HL-60/S4 treated with phorbol 12-myristate 13-acetate at 8.2 ng/mL for 4 days and 3 days (cell line): ENCODE results near the gene ERI2.
"Not testable (repeated sequence)": the region's sequence is repeated elsewhere in the genome, so short reads cannot be mapped to it uniquely, and the experiment has no call there.

Experiments
- in situ Hi-C: fragments of 300-500 bp; cut with MboI; formaldehyde crosslinking; loops from 2 replicates; pipeline ENCODE4 v1.15.0; 2022; ENCODE audit warnings: low sequenced_read_pairs

ERI2 gene

DNA sequence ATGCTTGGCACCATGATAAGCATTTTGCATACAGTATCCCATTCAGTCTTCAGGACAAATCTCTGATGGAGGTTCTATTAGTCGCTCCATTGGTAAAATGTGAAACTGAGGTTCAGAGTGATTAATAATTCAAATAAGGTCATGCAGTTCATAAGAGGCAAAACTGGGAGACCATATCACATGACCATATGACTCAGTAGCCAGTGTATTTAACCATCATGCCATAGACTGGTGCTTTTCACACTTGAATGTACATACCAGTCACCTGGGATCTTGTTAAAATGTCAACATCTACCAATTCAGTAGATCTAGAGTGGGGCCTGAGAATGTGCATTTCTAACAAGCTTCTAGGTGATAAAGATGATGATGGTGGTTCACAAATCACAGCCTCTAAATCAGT, 38.2 kb downstream of the ERI2 start:
- in situ Hi-C loops = no loop called here

DNA sequence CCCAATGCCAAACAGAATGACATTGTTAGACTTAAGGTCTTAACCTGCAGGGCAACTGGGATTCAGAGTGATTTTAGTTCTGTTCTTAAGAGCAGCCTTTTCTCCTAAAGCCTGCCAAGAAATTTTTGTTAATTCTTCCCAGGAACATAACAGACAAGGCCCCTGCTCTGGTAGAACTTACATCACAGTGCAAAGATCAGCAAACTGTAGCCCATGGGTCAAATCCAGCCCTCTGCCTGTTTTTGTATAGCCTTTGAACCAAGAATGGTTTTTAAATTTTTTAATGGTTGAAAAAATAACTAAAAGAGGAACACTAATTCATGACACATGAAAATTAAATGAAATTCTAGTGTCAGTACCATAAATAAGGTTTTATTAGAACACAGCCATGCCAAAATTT, 38.7 kb downstream of the ERI2 start:
- in situ Hi-C loops = no loop called here

DNA sequence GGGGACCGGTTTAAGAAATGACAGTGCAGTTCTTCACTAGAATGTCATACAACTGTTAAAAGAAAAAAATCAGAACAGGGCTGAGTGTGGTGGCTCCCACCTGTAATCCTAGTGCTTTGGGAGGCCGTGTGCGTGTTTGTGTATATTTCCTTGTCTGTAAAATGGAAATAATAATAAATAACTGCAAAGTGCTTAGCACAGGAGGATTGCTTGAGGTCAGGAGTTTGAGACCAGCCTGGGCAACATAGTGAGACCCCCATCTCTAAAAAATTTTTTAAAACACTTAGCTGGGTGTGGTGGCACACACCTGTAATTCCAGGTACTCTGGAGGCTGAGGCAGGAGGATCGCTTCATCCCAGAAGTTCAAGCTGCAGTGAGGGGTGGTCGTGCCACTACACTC, 40.0 kb downstream of the ERI2 start:
- in situ Hi-C loops = no loop called here

DNA sequence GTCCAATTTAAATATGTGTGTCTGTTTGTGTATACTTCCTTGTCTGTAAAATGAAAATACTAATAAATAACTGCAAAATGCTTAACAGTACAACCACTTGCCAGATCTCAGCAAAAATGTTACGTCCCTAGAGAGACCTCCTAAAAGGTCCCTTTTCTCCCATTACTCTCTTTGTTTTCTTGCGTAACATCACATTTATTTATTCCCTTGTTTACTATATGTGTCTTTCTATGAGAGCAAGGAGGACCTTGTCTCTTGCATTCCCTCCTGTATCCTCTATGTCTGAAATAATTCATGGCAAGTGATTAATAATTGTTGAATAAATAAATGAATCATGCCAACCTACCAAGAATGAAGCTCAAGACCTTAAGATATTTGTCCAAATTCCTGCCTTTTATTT, 40.5 kb downstream of the ERI2 start:
- in situ Hi-C loops = no loop called here

DNA sequence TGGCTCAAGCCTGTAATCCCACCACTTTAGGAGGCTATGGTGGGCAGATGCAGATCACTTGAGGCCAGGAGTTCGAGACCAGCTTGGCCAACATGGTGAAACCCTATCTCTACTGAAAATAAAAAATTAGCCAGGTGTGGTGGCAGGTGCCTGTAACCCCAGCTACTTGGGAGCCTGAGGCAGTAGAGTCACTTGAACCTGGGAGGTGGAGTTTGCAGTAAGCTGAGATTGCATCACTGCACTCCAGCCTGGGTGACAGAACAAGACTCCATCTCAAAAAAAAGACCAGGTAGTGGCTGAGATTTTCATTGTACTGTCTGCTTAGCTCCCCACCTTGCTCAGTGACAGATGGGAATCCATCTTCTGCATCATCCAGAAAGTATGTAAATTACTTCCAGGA, 41.8 kb downstream of the ERI2 start:
- in situ Hi-C loops = not testable (repeated sequence)

DNA sequence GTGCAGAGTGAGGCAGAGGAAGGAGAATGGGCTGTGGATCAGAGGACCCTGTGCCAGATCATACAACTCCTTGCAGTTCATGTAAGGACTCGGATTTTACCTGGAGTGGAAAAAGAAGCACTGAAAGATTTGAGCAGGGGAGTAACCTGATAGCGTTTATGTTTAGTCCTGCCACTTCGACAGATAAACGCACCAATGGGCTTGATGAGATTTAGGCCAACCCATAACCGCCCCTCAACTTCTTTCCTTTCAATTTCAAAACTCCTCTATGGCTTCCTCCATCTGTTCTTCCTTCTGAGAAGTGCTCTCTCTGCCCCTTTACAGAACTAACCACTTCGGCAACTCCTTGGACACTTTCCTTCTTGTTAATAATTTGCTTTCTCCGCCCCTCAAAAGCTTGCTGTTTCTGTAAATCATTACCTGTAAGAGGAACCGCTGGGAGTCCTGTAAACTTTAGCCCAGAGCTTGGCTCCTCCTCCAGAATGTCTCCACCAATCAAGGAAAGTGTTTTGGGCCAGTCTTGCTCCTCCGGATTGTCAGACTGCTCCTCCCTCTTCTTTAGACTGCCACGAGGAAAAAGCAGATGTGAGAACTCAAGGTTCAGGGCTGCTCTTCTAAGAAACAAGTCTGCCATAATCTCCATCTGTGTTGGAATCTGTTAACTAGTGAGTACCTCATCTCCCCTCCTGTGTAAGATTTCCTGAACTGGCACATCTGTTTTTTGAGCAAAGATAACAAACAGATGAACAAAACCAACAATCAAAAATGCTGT, 42.6 kb downstream of the ERI2 start, which contains the start of gene ACSM3:
TSS of gene ACSM3 (plus strand) at position 554 of the 772 bp plus-strand sequence. CDS start 6,021 bp downstream, outside the sequence.
- in situ Hi-C loops = no loop called here

DNA sequence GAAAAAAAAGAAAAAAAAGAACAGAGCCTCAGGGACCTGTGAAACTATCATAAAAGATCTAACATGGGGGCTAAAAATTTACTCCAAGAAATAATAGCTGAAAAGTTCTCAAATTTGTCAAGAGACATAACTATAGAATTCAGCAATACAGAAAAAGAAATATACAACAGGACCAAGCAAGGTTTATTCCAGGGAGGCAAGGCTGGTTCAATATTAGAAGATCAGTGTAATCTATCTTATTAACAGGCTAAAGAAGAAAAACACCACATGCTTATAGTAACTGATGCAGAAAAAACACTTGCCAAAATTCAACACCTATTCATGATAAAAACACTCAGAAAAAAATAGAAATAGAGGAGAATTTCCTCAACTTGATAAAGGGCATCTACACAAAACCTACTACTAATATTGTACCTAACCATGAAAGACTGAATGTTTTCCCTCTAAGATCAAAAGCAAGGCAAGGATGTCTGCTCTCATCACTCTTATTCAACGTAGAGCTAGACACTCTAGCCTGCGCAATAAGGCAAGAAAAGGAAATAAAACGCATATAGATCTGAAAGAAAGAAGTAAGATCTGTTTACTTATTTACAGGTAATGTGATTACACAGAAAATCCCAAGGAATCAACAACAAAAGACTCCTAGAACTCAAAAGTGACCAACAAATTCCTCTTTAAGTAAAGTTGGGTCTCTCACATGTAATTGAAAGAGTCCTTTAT, 43.7 kb downstream of the ERI2 start:
- in situ Hi-C loops = no loop called here

DNA sequence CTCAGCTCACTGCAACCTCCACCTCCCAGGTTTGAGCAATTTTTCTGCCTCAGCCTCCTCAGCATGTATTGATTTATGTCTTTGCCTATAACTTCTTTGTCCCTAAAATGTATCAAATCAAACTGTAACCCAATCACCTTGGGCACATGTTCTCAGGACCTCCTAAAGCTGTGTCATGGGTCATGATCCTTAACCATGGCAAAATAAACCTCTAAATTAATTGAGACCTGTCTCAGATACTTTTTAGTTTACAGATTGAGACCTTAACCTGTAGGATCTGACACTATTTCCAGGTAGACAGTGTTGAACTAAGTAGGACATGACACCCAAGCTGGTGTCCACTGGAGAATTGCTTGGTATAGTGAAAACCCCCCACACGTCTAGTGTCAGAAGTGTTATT, 45.1 kb downstream of the ERI2 start:
- in situ Hi-C loops = no loop called here

DNA sequence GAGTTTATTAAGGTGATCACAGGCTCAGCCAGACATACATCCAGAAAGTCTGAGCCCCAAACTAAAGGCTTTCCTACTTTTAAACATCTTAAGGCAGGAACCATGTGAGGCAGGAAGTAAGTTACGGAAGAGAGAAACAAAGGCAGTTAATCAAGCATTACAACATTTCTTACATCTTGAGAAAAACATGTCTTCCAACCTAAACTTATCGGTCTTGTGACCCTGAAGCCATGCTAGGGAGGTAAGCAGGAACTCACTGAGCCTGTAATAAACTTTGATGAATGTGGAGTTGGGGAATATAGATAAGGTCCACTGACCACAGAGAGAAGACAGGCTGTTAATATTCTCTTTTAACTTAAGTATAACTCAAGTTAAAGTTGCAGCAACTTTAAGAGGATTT, 45.9 kb downstream of the ERI2 start:
- in situ Hi-C loops = no loop called here

DNA sequence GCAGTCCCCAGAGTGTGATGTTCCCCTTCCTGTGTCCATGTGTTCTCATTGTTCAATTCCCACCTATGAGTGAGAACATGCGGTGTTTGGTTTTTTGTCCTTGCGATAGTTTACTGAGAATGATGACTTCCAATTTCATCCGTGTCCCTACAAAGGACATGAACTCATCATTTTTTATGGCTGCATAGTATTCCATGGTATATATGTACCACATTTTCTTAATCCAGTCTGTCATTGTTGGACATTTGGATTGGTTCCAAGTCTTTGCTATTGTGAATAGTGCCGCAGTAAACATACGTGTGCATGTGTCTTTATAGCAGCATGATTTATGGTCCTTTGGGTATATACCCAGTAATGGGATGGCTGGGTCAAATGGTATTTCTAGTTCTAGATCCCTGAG, 50.5 kb downstream of the ERI2 start:
- in situ Hi-C loops = not testable (repeated sequence)

DNA sequence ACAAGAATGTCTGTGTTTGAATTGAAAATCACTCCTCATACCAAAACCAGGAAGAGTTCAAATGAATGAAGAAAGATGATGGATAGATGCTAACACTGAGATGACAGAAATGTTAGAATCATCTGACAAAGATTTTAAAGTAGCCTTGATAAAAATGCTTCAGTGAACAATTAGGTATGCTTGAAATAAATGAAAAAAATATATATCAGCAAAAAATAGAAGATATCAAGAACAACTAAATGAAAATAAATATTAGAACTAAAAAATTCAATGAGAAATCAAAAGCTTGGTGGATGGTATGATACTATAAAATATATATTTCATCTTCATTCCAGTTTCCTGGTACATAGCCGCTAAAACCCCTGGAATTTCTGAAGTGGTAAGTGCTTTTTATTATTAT, 51.0 kb downstream of the ERI2 start:
- in situ Hi-C loops = no loop called here

DNA sequence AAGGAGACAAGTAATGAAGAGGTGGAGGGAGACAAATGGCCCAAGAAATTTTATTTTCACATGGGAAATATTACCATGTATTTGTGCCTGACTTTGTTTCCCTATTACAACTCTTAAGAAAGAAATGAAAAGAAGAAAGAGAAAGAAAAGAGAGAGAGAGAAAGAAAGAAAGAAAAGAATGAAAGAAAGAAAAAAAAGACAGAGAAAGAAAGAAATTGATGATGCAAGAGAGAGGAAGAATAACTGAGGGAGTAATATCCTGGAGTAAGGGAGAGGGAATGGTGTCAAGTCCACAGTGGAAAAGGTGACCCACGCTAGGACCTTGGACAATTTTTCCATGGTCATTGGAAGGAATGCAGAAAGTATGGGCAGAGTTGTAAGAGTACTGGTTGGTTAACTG, 52.5 kb downstream of the ERI2 start:
- in situ Hi-C loops = no loop called here

DNA sequence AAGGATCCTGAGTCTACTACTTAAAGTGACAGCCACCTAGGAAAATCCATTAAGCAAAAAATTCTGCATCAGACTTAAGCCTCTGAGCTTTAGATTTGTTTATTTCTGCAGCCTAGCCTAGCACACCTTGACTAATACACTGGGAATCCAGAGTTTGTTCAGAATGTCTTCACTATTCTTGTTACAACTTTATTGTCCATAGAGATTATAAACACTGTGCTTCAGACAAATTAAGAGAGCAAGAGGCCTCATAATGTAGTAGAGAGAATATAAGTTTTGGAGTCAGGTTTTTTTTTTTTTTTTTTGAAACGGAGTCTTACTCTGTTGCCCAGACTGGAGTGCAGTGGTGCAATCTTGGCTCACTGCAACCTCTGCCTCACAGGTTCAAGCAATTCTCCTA, 55.7 kb downstream of the ERI2 start:
- in situ Hi-C loops = no loop called here

DNA sequence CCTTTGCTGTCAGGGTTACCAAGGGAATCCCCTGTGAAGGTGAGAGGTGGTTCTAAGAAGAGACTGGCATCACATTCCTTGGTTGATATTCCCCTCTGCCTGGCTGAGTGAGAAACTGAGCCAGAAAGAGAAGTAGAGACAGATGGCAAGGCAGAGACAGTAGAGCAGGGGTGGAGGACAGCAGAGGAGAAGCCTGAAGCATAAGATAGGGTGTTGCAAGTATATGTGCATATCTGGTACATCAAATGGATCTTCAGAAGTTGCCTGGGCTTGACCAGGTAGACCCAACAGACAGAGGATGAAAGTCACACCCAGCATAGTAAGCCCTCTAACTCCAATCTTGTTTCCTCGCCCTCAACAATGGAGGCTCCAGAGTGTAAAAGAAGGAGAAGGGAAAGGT, 56.8 kb downstream of the ERI2 start:
- in situ Hi-C loops = no loop called here

DNA sequence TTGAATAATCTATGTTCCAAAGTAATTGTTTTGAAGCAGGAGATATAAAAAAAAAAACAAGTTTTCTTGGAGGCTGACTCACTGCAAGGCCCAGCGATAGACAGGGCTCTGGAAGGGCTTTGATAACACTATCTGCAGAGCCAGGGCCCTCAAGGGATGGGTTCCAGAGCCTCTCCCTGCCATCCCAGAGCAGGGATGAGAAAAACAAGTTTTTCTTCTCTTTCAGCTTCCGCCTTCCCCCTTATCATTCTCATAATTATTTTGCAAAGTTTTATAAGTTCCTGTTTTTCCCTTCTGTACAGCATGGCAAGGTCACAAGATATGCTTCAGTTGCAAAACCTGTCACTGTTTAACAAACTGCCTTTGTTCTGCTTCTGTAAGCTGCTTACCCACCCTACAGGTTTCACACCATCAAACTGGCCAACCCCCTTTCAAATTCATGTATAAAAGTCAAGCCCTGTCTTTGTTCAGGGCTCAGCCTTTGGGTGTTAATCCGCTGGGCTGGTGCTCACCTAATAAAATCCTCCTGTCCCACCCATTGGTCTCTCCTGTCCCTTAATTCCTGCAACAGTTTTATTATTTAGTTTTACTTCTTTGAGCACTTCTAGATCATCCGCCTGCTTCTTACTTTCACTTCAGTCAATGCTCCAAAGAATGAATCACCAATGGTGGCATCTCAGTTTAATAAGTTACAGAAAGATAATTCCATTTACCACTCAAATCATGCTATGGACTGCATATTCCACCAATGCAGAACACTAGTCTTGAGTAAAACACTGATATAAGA, 59.0 kb downstream of the ERI2 start:
- in situ Hi-C loops = no loop called here

DNA sequence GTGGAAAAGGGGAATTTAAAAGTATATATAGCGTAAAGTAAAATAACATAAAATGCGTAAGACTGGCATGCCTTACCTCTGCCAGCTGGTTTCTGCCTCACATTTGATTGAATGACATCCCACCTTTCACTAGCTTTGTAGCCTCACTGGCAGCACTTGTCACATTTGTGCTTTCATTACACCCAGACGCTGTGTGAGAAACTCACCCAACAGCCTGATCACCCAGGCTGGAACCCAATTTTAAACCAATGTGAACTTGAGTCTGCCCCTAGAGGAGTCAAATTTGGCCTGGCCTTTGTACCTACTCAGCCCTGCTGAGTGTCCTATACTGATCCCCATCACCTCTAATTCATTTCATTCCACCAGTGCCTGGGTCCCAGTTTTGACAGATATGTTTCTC, 59.8 kb downstream of the ERI2 start:
- in situ Hi-C loops = no loop called here
